Stomach (tissue), 9 donors: ENCODE results near the gene VAMP3. TPM values are rescaled to one million over a fixed set of nuclear protein-coding genes. Genes with fewer than 3 reads are reported as not detected.

ENCODE experiments used
- DNase-seq, 2 donors: peaks; one replicate each; pipeline versions ENCODE4 v3.0.0 to v3.0.0-alpha.2; 2013 to 2019
- H3K27ac ChIP-seq, 5 donors: fragments of 200-600 bp in 4 of 5; sonication (generic) in 4 of 5; one replicate each; pipeline ENCODE4 v1.5.1; 2013 to 2019; ENCODE audit warnings: mild to moderate bottlenecking in 1 of 5, moderate library complexity in 1 of 5
- H3K27me3 ChIP-seq, 3 donors: fragments of 200-600 bp; sonication (generic); one replicate each; pipeline ENCODE4 v1.5.1; 2017 to 2019; ENCODE audit warnings: mixed run types in 1 of 3
- H3K36me3 ChIP-seq, 4 donors: fragments of 200-600 bp; sonication (generic); 1 replicate in 3 of 4; 2 replicates in 1 of 4; pipeline ENCODE4 v1.5.1; 2016 to 2019
- H3K4me1 ChIP-seq, 4 donors: fragments of 200-600 bp; sonication (generic); one replicate each; pipeline ENCODE4 v1.5.1; 2016 to 2019
- H3K4me3 ChIP-seq, 4 donors: fragments of 200-600 bp; sonication (generic) in 3 of 4; one replicate each; pipeline ENCODE4 v1.5.1; 2016 to 2019; ENCODE audit warnings: mild to moderate bottlenecking in 1 of 4
- H3K9me3 ChIP-seq, 4 donors: fragments of 200-600 bp; sonication (generic); one replicate each; pipeline ENCODE4 v1.5.1; 2016 to 2019
- EP300 ChIP-seq: sonication (generic); formaldehyde crosslinking; IDR thresholded peaks from one replicate; pipeline ENCODE4 v1.6.1; 2017; ENCODE audit warnings: antibody characterized with exemption
- POLR2A ChIP-seq, 4 donors: fragments of 450-650 bp; IDR thresholded peaks; one replicate each; pipeline ENCODE4 v1.6.1; 2016; ENCODE audit warnings: antibody characterized with exemption in 4 of 4, control low read depth in 2 of 4, mild to moderate bottlenecking in 1 of 4, moderate library complexity in 1 of 4
- POLR2AphosphoS5 ChIP-seq, 3 donors: sonication (generic); formaldehyde crosslinking; IDR thresholded peaks; one replicate each; pipeline ENCODE4 v1.6.1; 2016; ENCODE audit warnings: antibody characterized with exemption in 3 of 3
- WGBS, 5 donors: extraction: QIAGEN DNeasy Blood & Tissue Kit in 3 of 5; methylation state at CpG; one replicate each; pipeline versions ENCODE4 v1.1.5 to v1.1.7; 2013 to 2018; 5-methylcytosine and 5-hydroxymethylcytosine counted together
- intact Hi-C: fragments of 100-400 bp; cut with DNase I; formaldehyde crosslinking; loops from one replicate; pipeline ENCODE4 v1.15.1; 2023; ENCODE audit warnings: low total_unique reads
- polyA plus RNA-seq, 3 donors: library from polyadenylated mRNA; stranded (reverse); fragments of 200-250 nt; gene quantifications; one replicate each; pipeline ENCODE4 v1.2.3, GENCODE V29; 2013
- total RNA-seq, 5 donors: library from RNA; depleted of rRNA; stranded (reverse); fragments of >200 nt; gene quantifications; one replicate each; pipeline versions ENCODE4 v1.1.0 to v1.2.3, GENCODE V29; 2014 to 2016
- TF ChIP-seq, protein P1 (sequence below), 7 experiments: fragments of 450-650 bp in 4 of 7; fragments of 200-600 bp in 3 of 7; sonication (generic) in 3 of 7; IDR thresholded peaks; one replicate each; pipeline ENCODE4 v1.5.1; 2016 to 2019; ENCODE audit warnings: antibody characterized with exemption in 7 of 7, control low read depth in 2 of 7, mild to moderate bottlenecking in 1 of 7
- donor health status: healthy with polysubstance abuse.
- donor health status: Bipolar disorder and iron deficiency.
- donor health status: healthy.

Gene VAMP3
- total and polyA plus RNA-seq, 8 donors: 20.9 to 133 (median 82.8) TPM

DNA sequence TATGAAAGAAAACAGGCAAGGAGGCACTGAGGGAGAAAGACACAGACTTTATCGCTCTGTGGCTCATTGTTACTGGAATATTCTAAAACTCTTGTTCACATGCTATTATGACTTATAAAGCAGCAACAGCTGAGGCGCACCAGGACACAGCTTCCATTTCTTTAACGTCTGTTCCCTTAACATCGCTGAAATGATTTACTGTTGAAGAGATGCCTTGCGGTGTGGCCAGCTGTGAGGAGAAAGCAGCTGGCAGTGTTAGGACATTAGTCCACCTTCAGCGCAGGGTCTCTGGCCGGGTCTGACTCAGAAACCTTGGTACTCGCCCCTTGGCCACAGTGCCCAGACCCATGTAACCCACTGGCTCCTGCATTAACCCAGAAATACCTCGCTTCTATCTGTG lies 9.9 kb downstream of the VAMP3 start:
- intact Hi-C loops: no loop called here
- WGBS, 5 donors: 87 to 95% (median 93%) methylated on average over 9 of the region's 9 CpGs

DNA sequence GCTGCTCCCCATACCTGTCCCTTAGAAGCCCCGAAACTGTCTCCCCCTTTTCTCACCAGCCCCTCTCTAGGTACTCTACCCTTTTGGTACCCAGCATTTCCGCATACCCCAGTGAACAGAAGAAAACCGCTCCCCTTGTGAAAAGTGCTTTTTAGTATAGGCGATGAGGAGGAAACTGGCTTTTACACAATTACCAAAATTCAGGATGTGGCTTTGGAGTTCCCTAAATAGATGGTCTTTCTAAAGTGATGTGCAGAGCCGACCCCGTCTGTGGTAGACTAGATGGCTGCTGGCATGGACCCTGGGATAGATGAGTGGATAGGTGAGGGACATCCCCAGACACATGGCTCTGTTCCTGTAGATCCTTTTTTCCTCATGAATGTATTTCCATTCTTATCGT lies 10.4 kb downstream of the VAMP3 start:
- Histone ChIP-seq H3K36me3 (peaks cover 16 to 51% (median 49%) of the 10 kb centered on the region in 4 donors), H3K27me3 (no peaks in the 10 kb centered on the region), H3K9me3 (no peaks in the 10 kb centered on the region), H3K4me1 (peaks cover 15 to 47% (median 27%) of the 10 kb centered on the region in 4 donors), H3K27ac (peak overlapping the region in 4 of 5 donors; percentile 86 to 99 (median 89)), H3K4me3 (no peak overlapping the region)
- TF ChIP-seq POLR2AphosphoS5 (IDR thresholded peaks at IDR 0.05) (no peak), POLR2A (IDR thresholded peaks at IDR 0.05) (no peak), EP300 (no peak)
- TF ChIP-seq, protein P1, sequence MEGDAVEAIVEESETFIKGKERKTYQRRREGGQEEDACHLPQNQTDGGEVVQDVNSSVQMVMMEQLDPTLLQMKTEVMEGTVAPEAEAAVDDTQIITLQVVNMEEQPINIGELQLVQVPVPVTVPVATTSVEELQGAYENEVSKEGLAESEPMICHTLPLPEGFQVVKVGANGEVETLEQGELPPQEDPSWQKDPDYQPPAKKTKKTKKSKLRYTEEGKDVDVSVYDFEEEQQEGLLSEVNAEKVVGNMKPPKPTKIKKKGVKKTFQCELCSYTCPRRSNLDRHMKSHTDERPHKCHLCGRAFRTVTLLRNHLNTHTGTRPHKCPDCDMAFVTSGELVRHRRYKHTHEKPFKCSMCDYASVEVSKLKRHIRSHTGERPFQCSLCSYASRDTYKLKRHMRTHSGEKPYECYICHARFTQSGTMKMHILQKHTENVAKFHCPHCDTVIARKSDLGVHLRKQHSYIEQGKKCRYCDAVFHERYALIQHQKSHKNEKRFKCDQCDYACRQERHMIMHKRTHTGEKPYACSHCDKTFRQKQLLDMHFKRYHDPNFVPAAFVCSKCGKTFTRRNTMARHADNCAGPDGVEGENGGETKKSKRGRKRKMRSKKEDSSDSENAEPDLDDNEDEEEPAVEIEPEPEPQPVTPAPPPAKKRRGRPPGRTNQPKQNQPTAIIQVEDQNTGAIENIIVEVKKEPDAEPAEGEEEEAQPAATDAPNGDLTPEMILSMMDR (IDR thresholded peaks at IDR 0.05): no peak
- intact Hi-C loops: no loop called here
- 62 to 72% (median 67%) methylated on average over 7 of the region's 7 CpGs for WGBS, 5 donors
- DNase-seq: no peak

More for the DNA sequence above, 9.9 kb downstream of the VAMP3 start:
- H3K27me3 ChIP-seq: no peaks in the 10 kb centered on the region
- peaks cover 14 to 41% (median 24%) of the 10 kb centered on the region in 4 donors for H3K4me1 ChIP-seq
- TF ChIP-seq EP300: no peak
- TF ChIP-seq, protein P1 (IDR thresholded peaks at IDR 0.05): no peak
- DNase-seq: no peak
- no peak overlapping the region for H3K4me3 ChIP-seq
- peak overlapping the region in 1 of 5 donors; percentile 89 for H3K27ac ChIP-seq
- H3K36me3 ChIP-seq: peaks cover 16 to 55% (median 50%) of the 10 kb centered on the region in 4 donors
- H3K9me3 ChIP-seq: no peaks in the 10 kb centered on the region

DNA sequence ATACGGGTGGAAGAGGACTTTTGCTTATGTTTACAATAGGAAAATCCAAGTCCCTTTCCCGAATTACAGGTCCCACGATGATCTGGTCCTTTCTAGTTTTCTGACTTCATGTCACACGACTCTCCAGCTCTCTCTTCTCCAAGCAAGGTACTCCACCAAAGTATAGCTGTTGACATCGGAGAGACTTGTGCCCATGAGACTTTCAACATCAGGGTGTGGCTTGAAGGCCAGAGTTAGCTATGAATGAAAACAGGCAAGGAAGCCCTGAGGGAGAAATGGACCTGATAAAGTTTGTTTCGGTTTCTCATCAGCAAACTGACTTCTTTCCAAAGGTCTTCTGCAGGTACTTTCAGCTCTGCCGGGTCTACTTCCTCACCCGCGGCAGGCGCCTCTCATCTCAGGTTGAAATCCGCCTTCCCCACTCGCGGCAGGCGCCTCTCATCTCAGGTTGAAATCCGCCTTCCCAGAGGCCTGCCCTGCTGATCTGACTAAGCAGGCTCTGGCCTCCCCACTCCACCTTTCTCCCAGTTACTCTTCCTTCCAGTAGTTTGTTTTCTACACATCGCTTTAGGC lies 10.9 kb downstream of the VAMP3 start:
- Histone ChIP-seq H3K27me3 (no peaks in the 10 kb centered on the region), H3K4me3 (no peak overlapping the region), H3K36me3 (peaks cover 16 to 48% (median 46%) of the 10 kb centered on the region in 4 donors), H3K4me1 (peaks cover 20 to 52% (median 32%) of the 10 kb centered on the region in 4 donors), H3K9me3 (no peaks in the 10 kb centered on the region), H3K27ac (peak overlapping the region; percentile 83 to 99 (median 89))
- intact Hi-C loops: no loop called here
- WGBS, 5 donors: 53 to 80% (median 68%) methylated on average over 16 of the region's 16 CpGs
- TF ChIP-seq POLR2AphosphoS5 (IDR thresholded peaks at IDR 0.05) (no peak), POLR2A (IDR thresholded peaks at IDR 0.05) (no peak), EP300 (no peak)
- TF ChIP-seq, protein P1 (IDR thresholded peaks at IDR 0.05): no peak
- DNase-seq: peak; percentile 30 to 57

DNA sequence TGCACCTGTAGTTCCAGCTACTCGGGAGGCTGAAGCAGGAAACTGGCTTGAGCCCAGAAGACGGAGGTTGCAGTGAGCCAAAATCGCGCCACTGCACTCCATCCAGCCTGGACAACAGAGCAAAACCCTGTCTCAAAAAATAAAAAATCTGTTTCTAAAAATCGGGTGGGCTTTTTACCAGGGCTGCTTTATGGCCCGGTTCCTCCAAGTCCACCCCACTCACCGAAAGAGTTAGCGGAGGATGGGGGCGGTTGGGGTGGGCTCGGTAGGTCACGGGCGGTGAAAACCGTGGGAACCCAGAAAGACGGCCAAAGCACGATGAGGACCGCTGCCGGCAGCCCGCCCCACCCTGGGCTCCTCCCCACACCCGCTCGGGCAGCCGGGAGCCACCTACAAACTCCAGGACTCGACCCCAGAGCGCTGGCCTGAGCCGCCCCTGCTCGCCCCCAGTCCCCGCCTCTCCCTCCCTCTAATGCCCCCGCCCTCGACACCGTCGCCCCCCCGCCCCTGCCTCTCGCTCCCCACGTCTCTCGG lies 12.1 kb downstream of the VAMP3 start:
- TF ChIP-seq, protein P1 (IDR thresholded peaks at IDR 0.05): no peak
- TF ChIP-seq EP300 (no peak), POLR2A (IDR thresholded peaks at IDR 0.05) (no peak), POLR2AphosphoS5 (IDR thresholded peaks at IDR 0.05) (no peak)
- H3K27ac ChIP-seq: peak overlapping the region; percentile 86 to 99 (median 89)
- DNase-seq: peak; percentile 71 to 81
- no peaks in the 10 kb centered on the region for H3K27me3 ChIP-seq
- peaks cover 26 to 64% (median 43%) of the 10 kb centered on the region in 4 donors for H3K4me1 ChIP-seq
- peaks cover 6 to 44% (median 38%) of the 10 kb centered on the region in 4 donors for H3K36me3 ChIP-seq
- WGBS, 5 donors: 1 to 7% (median 2%) methylated on average over 10 to 32 of the region's 34 CpGs
- H3K4me3 ChIP-seq: peak overlapping the region; percentile 56 to 69 (median 63)
- intact Hi-C loops: no loop called here
- H3K9me3 ChIP-seq: no peaks in the 10 kb centered on the region
